GM12878 (cell line): ENCODE data around the gene CLCN7. TPM values are rescaled to one million over a fixed set of nuclear protein-coding genes. Genes with fewer than 3 reads are reported as not detected.

Experiments used
- ATF2 ChIP-seq: IDR thresholded peaks from 2 replicates; pipeline ENCODE4 v1.6.1; 2012; ENCODE audit warnings: low read length, inconsistent platforms
- CEBPZ ChIP-seq: fragments of 150-350 bp; IDR thresholded peaks from 2 replicates; pipeline ENCODE4 v1.6.1; 2016; ENCODE audit warnings: low read depth, low read length
- CUX1 ChIP-seq: IDR thresholded peaks from 2 replicates; pipeline ENCODE4 v1.6.1; 2012; ENCODE audit warnings: improper control_type of control experiment, low read depth, low read length; ENCODE audit not compliant: insufficient replicate concordance
- IKZF2 ChIP-seq, 2 experiments: fragments of 450-650 bp; IDR thresholded peaks; 2 replicates each; pipeline ENCODE4 v1.6.1; 2017; ENCODE audit warnings: mild to moderate bottlenecking in 2 of 2, moderate library complexity in 2 of 2
- MTA3 ChIP-seq: IDR thresholded peaks from 2 replicates; pipeline ENCODE4 v1.6.1; 2012; ENCODE audit warnings: low read length, inconsistent platforms, borderline replicate concordance
- NFXL1 ChIP-seq: fragments of 450-650 bp; IDR thresholded peaks from 2 replicates; pipeline ENCODE4 v1.6.1; 2017; ENCODE audit warnings: antibody characterized with exemption, mild to moderate bottlenecking, borderline replicate concordance
- POLR2AphosphoS2 ChIP-seq: IDR thresholded peaks from 2 replicates; pipeline ENCODE4 v1.6.1; 2011; ENCODE audit warnings: low read depth, mild to moderate bottlenecking, low read length, improper control_type of control experiment, moderate library complexity
- POU2F2 ChIP-seq: IDR thresholded peaks from 3 replicates; pipeline ENCODE4 v1.6.1; 2011; ENCODE audit warnings: low read depth, mild to moderate bottlenecking, low read length, borderline replicate concordance
- SREBF2 ChIP-seq: IDR thresholded peaks from 2 replicates; pipeline ENCODE4 v1.6.1; 2012; ENCODE audit warnings: mild to moderate bottlenecking, low read length
- SUZ12 ChIP-seq: fragments of 200-600 bp; sonication (generic); IDR thresholded peaks from one replicate; pipeline ENCODE4 v1.6.1; 2018; ENCODE audit warnings: antibody characterized with exemption, mild to moderate bottlenecking; ENCODE audit not compliant: unreplicated experiment
- TAF1 ChIP-seq: IDR thresholded peaks from 2 replicates; pipeline ENCODE4 v1.6.1; 2011; ENCODE audit warnings: mild to moderate bottlenecking, low read depth, low read length, borderline replicate concordance
- ZNF274 ChIP-seq: IDR thresholded peaks from one replicate; pipeline ENCODE4 v1.8.0; 2011; ENCODE audit not compliant: insufficient read length, insufficient read depth
- ZNF622 ChIP-seq: fragments of 450-650 bp; IDR thresholded peaks from 2 replicates; pipeline ENCODE4 v1.6.1; 2017; ENCODE audit warnings: mild to moderate bottlenecking, inconsistent platforms
- ZSCAN29 ChIP-seq: fragments of 450-650 bp; IDR thresholded peaks from 2 replicates; pipeline ENCODE4 v1.6.1; 2017; ENCODE audit warnings: mild to moderate bottlenecking, moderate library complexity
- polyA plus RNA-seq, 11 experiments: library from polyadenylated mRNA; depleted of rRNA in 4 of 11; unstranded in 6 of 11; stranded (reverse) in 5 of 11; fragments of >200 nt; fragmentation: Nextera tagmentation in 4 of 11; fragmentation: Illumina TruSeq in 1 of 11; extraction: Ambion mirVana in 4 of 11; extraction: Trizol in 1 of 11; gene quantifications; 1 replicate in 1 of 11; 2 replicates in 10 of 11; pipeline versions ENCODE4 v1.2.1 to v1.2.3, GENCODE V29; 2011 to 2016; ENCODE audit warnings: inconsistent platforms in 2 of 11, missing spikeins in 2 of 11, low read depth in 1 of 11
- total RNA-seq, 4 experiments: library from RNA; depleted of rRNA in 3 of 4; stranded (reverse); fragments of >200 nt in 3 of 4; fragmentation: Illumina TruSeq in 1 of 4; extraction: Trizol in 1 of 4; gene quantifications; 2 replicates each; pipeline versions ENCODE4 v1.2.1 to v1.2.3, GENCODE V29; 2013 to 2021

Gene CLCN7
- total and polyA plus RNA-seq, 10 of the 15 experiments (the other 5 are each of a cell fraction or from before 2014, with no cell fraction given), result 0.04 to 62.5 (median 19.9) TPM

- TF ChIP-seq CUX1 (no peak), NFXL1 (no peak), ATF2 (no peak), POLR2AphosphoS2 (no peak), ZNF622 (no peak), ZSCAN29 (no peak), IKZF2 (IDR thresholded peaks at IDR 0.05) (no peak), CEBPZ (no peak), TAF1 (no peak), ZNF274 (no peak), SREBF2 (no peak), MTA3 (no peak), POU2F2 (no peak), SUZ12 (no peak)
These were observed 47.1 kb downstream of the CLCN7 start (continued) for GRCh38 chr16:1427473-1428461.
